Astrocyte (in vitro differentiated cells and primary cell): ENCODE data around the gene DSN1. TPM values are rescaled to one million over a fixed set of nuclear protein-coding genes. Genes with fewer than 3 reads are reported as not detected.

ENCODE experiments used
- DNase-seq: peaks from one replicate; pipeline ENCODE4 v3.0.0-alpha.2; 2010; ENCODE audit warnings: low read depth
- FAIRE-seq: peaks from 2 replicates; lab custom pipeline; 2011; peaks lifted over from hg19 to GRCh38; lab: Jason Lieb, UNC
- H2AFZ ChIP-seq: 2 replicates; pipeline ENCODE4 v1.6.0; 2012; ENCODE audit warnings: low read depth, low read length, inconsistent platforms
- H3K27ac ChIP-seq: 2 replicates; pipeline ENCODE4 v1.5.1; 2011; ENCODE audit warnings: low read depth, low read length, inconsistent platforms
- H3K27me3 ChIP-seq: 2 replicates; pipeline ENCODE4 v1.6.0; 2011; ENCODE audit warnings: low read length, inconsistent platforms; ENCODE audit not compliant: insufficient read depth
- H3K36me3 ChIP-seq: 2 replicates; pipeline ENCODE4 v1.5.1; 2011; ENCODE audit warnings: low read length, inconsistent platforms; ENCODE audit not compliant: insufficient read depth
- H3K4me1 ChIP-seq: 2 replicates; pipeline ENCODE4 v1.5.1; 2011; ENCODE audit warnings: low read length, inconsistent platforms; ENCODE audit not compliant: insufficient read depth
- H3K4me2 ChIP-seq: 2 replicates; pipeline ENCODE4 v1.6.0; 2012; ENCODE audit warnings: low read length, inconsistent platforms
- H3K4me3 ChIP-seq: 2 replicates; pipeline ENCODE4 v1.5.1; 2011; ENCODE audit warnings: low read depth, mild to moderate bottlenecking, low read length, inconsistent platforms; ENCODE audit not compliant: insufficient read depth
- H3K79me2 ChIP-seq: 2 replicates; pipeline ENCODE4 v1.6.0; 2012; ENCODE audit warnings: mild to moderate bottlenecking, low read length, inconsistent platforms; ENCODE audit not compliant: insufficient read depth
- H3K9ac ChIP-seq: 2 replicates; pipeline ENCODE4 v1.6.0; 2012; ENCODE audit warnings: mild to moderate bottlenecking, low read length, inconsistent platforms
- H3K9me3 ChIP-seq: 2 replicates; pipeline ENCODE4 v1.5.1; 2012; ENCODE audit warnings: low read depth, mild to moderate bottlenecking, low read length, inconsistent platforms; ENCODE audit not compliant: insufficient read depth
- H4K20me1 ChIP-seq: 2 replicates; pipeline ENCODE4 v1.6.0; 2012; ENCODE audit warnings: low read length, inconsistent platforms; ENCODE audit not compliant: insufficient read depth
- H3K27ac Mint-ChIP-seq: one replicate; pipeline ENCODE4 v1.8.0; 2021; ENCODE audit warnings: mild to moderate bottlenecking, mixed read lengths; ENCODE audit not compliant: unreplicated experiment
- H3K27me3 Mint-ChIP-seq: one replicate; pipeline ENCODE4 v1.8.0; 2021; ENCODE audit warnings: low read depth, mixed read lengths; ENCODE audit not compliant: unreplicated experiment
- H3K36me3 Mint-ChIP-seq: one replicate; pipeline ENCODE4 v1.8.0; 2021; ENCODE audit warnings: low read depth, mixed read lengths; ENCODE audit not compliant: unreplicated experiment
- H3K4me1 Mint-ChIP-seq: one replicate; pipeline ENCODE4 v1.8.0; 2021; ENCODE audit warnings: low read depth, mixed read lengths; ENCODE audit not compliant: unreplicated experiment
- H3K4me3 Mint-ChIP-seq: one replicate; pipeline ENCODE4 v1.8.0; 2021; ENCODE audit warnings: mild to moderate bottlenecking, moderate library complexity, mixed read lengths; ENCODE audit not compliant: unreplicated experiment
- H3K9me3 Mint-ChIP-seq: one replicate; pipeline ENCODE4 v1.8.0; 2021; ENCODE audit warnings: mild to moderate bottlenecking, mixed read lengths; ENCODE audit not compliant: unreplicated experiment
- CTCF ChIP-seq: IDR thresholded peaks from 2 replicates; pipeline ENCODE4 v1.5.1; 2011; ENCODE audit warnings: low read depth, mild to moderate bottlenecking, inconsistent platforms, low read length, moderate library complexity; ENCODE audit not compliant: insufficient read depth
- EZH2 ChIP-seq: IDR thresholded peaks from 2 replicates; pipeline ENCODE4 v1.6.1; 2012; ENCODE audit warnings: mild to moderate bottlenecking, low read length, inconsistent platforms; ENCODE audit not compliant: insufficient read depth
- total RNA-seq: library from RNA; stranded (reverse); gene quantifications from 2 replicates; pipeline ENCODE4 v1.2.1, GENCODE V29; 2021

DSN1 gene
- total RNA-seq, 1 donor from 2014 or later = 6.1 TPM

GRCh38 chr20:36791862-36792261, 18.3 kb upstream of the DSN1 start:
- H3K9me3 Mint-ChIP-seq = no peaks in the 10 kb centered on the region
- Histone ChIP-seq H3K4me3 (no peak overlapping the region), H2AFZ (no peak overlapping the region), H3K36me3 (peaks cover 33% of the 10 kb centered on the region), H3K9ac (no peak overlapping the region), H3K27ac (no peak overlapping the region), H4K20me1 (peaks cover 24% of the 10 kb centered on the region), H3K4me1 (no peaks in the 10 kb centered on the region), H3K79me2 (peaks cover 10% of the 10 kb centered on the region), H3K4me2 (no peak overlapping the region), H3K9me3 (no peaks in the 10 kb centered on the region), H3K27me3 (no peaks in the 10 kb centered on the region)
- DNase-seq = no peak
- TF ChIP-seq CTCF (no peak), EZH2 (no peak)
- H3K27me3 Mint-ChIP-seq = no peaks in the 10 kb centered on the region
- FAIRE-seq = no peak
- no peaks in the 10 kb centered on the region for H3K4me1 Mint-ChIP-seq
- H3K36me3 Mint-ChIP-seq = peaks cover 13% of the 10 kb centered on the region
- H3K4me3 Mint-ChIP-seq = no peak overlapping the region
- H3K27ac Mint-ChIP-seq = no peak overlapping the region

GRCh38 chr20:36786663-36787062, 13.1 kb upstream of the DSN1 start:
- peaks cover 5% of the 10 kb centered on the region for H3K79me2 ChIP-seq
- Mint-ChIP-seq H3K27ac (no peak overlapping the region), H3K4me3 (no peak overlapping the region), H3K9me3 (no peaks in the 10 kb centered on the region), H3K4me1 (no peaks in the 10 kb centered on the region), H3K36me3 (peaks cover 26% of the 10 kb centered on the region), H3K27me3 (no peaks in the 10 kb centered on the region)
- DNase-seq (no peak), FAIRE-seq (no peak)
- no peaks in the 10 kb centered on the region for H3K4me1 ChIP-seq
- H3K4me2 ChIP-seq = no peak overlapping the region
- no peak overlapping the region for H3K4me3 ChIP-seq
- TF ChIP-seq EZH2 (no peak), CTCF (no peak)
- peaks cover 48% of the 10 kb centered on the region for H4K20me1 ChIP-seq
- H3K9ac ChIP-seq = no peak overlapping the region
- no peaks in the 10 kb centered on the region for H3K9me3 ChIP-seq
- peaks cover 29% of the 10 kb centered on the region for H3K36me3 ChIP-seq
- H3K27me3 ChIP-seq = no peaks in the 10 kb centered on the region
- no peak overlapping the region for H3K27ac ChIP-seq
- no peak overlapping the region for H2AFZ ChIP-seq

GRCh38 chr20:36786246-36786645, 12.7 kb upstream of the DSN1 start:
- H2AFZ ChIP-seq = no peak overlapping the region
- H3K4me2 ChIP-seq = no peak overlapping the region
- H3K4me1 ChIP-seq = no peaks in the 10 kb centered on the region
- peaks cover under 1% of the 10 kb centered on the region for H3K79me2 ChIP-seq
- H3K4me3 Mint-ChIP-seq = no peak overlapping the region
- FAIRE-seq = no peak
- no peak overlapping the region for H3K9ac ChIP-seq
- no peak overlapping the region for H3K27ac Mint-ChIP-seq
- no peaks in the 10 kb centered on the region for H3K9me3 ChIP-seq
- DNase-seq = no peak
- H3K27me3 Mint-ChIP-seq = no peaks in the 10 kb centered on the region
- no peak overlapping the region for H3K4me3 ChIP-seq
- H3K36me3 Mint-ChIP-seq = peaks cover 26% of the 10 kb centered on the region
- H3K27me3 ChIP-seq = no peaks in the 10 kb centered on the region
- TF ChIP-seq CTCF (no peak), EZH2 (no peak)
- peaks cover 44% of the 10 kb centered on the region for H4K20me1 ChIP-seq
- H3K36me3 ChIP-seq = peaks cover 26% of the 10 kb centered on the region
- H3K4me1 Mint-ChIP-seq = no peaks in the 10 kb centered on the region
- no peaks in the 10 kb centered on the region for H3K9me3 Mint-ChIP-seq
- no peak overlapping the region for H3K27ac ChIP-seq
